ENCODE data around the gene TACC2. TPM values are rescaled to one million over a fixed set of nuclear protein-coding genes. Genes with fewer than 3 reads are reported as not detected.

TACC2 gene
- total RNA-seq, 1 donor from 2014 or later: 32.2 TPM

DNA sequence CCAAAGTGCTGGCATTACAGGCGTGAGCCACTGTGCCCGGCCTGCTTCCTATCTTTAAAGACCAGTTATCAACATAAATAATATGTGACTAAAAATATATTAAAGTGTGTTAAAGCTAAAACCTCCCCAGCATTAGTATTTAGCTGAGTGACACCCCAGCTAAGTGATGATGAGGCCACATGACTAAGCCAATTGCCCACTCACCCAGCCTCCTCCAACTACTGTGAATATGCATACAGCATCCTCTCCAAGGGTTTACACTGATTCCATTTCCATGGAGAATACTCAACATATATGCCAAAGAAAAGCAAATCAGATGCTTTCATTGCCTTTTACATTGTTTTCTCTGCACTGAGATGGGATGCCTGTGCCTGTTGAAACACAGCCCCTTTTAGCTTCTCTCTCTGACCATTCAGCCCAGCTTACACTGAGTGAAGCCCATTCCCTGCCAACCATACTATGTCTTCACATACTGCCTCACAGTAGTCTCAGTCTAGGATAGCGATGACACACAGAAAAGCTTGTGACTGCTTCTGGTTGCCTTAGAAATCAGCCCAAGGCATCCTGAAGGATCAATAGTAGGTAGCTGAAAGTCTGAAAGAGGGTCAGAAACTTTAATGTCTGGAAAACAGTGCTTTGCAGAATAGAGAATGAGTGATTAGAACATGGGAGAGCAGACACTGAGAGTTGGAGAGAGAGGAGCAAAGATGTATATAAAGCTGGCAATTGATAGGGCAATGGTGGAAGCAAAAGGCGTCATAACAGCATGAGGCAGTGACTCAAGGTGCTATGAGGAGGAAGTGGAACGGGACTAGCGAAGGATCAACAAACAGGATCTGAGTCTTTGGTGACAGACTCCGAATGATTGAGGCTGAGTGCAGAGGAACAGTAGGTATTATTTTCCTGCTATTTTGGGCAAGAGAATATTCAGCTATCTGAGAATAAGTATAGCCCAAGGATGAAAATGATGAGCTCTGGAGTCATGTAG is 41.3 kb upstream of the TACC2 start:
- peaks cover 22% of the 10 kb centered on the region for H3K4me1 Mint-ChIP-seq (ENCODE audit: unreplicated experiment)
- H3K36me3 Mint-ChIP-seq (ENCODE audit: low read depth, unreplicated experiment): no peaks in the 10 kb centered on the region
- H3K4me3 Mint-ChIP-seq (ENCODE audit: unreplicated experiment): no peak overlapping the region
- TF ChIP-seq, protein P1, sequence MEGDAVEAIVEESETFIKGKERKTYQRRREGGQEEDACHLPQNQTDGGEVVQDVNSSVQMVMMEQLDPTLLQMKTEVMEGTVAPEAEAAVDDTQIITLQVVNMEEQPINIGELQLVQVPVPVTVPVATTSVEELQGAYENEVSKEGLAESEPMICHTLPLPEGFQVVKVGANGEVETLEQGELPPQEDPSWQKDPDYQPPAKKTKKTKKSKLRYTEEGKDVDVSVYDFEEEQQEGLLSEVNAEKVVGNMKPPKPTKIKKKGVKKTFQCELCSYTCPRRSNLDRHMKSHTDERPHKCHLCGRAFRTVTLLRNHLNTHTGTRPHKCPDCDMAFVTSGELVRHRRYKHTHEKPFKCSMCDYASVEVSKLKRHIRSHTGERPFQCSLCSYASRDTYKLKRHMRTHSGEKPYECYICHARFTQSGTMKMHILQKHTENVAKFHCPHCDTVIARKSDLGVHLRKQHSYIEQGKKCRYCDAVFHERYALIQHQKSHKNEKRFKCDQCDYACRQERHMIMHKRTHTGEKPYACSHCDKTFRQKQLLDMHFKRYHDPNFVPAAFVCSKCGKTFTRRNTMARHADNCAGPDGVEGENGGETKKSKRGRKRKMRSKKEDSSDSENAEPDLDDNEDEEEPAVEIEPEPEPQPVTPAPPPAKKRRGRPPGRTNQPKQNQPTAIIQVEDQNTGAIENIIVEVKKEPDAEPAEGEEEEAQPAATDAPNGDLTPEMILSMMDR (IDR thresholded peaks at IDR 0.05; ENCODE audit: unreplicated experiment): no peak
- H3K27me3 Mint-ChIP-seq (ENCODE audit: unreplicated experiment): peaks cover 1% of the 10 kb centered on the region
- DNase-seq (ENCODE audit: low spot score): no peak
- no peak overlapping the region for H3K27ac Mint-ChIP-seq (ENCODE audit: unreplicated experiment)
- no peaks in the 10 kb centered on the region for H3K9me3 Mint-ChIP-seq (ENCODE audit: unreplicated experiment)

DNA sequence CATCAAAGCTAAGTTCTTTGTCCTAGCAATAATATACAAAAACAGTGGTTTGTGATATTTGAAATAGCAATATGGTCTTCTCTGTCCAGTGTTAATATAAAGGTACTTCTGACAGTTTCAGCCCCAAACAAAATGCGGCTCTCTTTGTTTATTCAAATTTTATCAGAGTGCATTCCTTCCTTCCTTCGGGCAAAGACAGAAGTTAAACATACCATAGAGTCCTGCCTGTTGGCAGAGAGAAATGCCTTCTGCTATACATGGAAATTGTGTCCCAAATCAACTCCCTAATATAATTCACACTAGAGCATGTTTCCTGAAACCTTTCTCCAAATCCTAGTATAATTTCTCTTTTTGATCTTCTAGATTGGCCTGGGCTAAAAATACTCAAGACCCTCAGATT is 39.9 kb upstream of the TACC2 start:
- no peak overlapping the region for H3K27ac Mint-ChIP-seq (ENCODE audit: unreplicated experiment)
- H3K4me1 Mint-ChIP-seq (ENCODE audit: unreplicated experiment): peaks cover 18% of the 10 kb centered on the region
- peaks cover 7% of the 10 kb centered on the region for H3K36me3 Mint-ChIP-seq (ENCODE audit: low read depth, unreplicated experiment)
- H3K27me3 Mint-ChIP-seq (ENCODE audit: unreplicated experiment): peaks cover 1% of the 10 kb centered on the region
- H3K9me3 Mint-ChIP-seq (ENCODE audit: unreplicated experiment): no peaks in the 10 kb centered on the region
- DNase-seq (ENCODE audit: low spot score): no peak
- TF ChIP-seq, protein P1 (IDR thresholded peaks at IDR 0.05; ENCODE audit: unreplicated experiment): no peak
- no peak overlapping the region for H3K4me3 Mint-ChIP-seq (ENCODE audit: unreplicated experiment)

DNA sequence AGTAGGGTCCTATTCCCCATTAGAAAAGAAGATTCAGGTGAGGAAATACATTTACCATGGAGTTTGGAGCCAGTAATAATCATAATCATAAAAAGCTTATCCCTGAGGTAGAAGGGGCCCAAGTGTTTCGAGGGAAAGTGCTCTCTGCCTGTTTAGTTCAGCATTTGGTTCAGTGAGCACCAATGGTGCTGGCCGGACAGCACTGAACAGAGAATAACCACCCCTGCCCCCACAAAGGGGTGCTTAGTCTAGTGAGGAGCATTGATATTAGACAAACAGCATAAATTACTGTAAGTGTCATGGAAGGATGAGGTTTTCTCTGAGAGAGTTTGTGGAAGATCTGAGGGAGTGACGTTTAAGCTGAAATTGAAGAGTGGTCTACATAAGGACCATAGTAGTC is 39.5 kb upstream of the TACC2 start:
- peaks cover 7% of the 10 kb centered on the region for H3K36me3 Mint-ChIP-seq (ENCODE audit: low read depth, unreplicated experiment)
- H3K27me3 Mint-ChIP-seq (ENCODE audit: unreplicated experiment): peaks cover 1% of the 10 kb centered on the region
- peaks cover 18% of the 10 kb centered on the region for H3K4me1 Mint-ChIP-seq (ENCODE audit: unreplicated experiment)
- TF ChIP-seq, protein P1 (IDR thresholded peaks at IDR 0.05; ENCODE audit: unreplicated experiment): no peak
- H3K4me3 Mint-ChIP-seq (ENCODE audit: unreplicated experiment): no peak overlapping the region
- no peak for DNase-seq (ENCODE audit: low spot score)
- H3K9me3 Mint-ChIP-seq (ENCODE audit: unreplicated experiment): no peaks in the 10 kb centered on the region
- no peak overlapping the region for H3K27ac Mint-ChIP-seq (ENCODE audit: unreplicated experiment)

DNA sequence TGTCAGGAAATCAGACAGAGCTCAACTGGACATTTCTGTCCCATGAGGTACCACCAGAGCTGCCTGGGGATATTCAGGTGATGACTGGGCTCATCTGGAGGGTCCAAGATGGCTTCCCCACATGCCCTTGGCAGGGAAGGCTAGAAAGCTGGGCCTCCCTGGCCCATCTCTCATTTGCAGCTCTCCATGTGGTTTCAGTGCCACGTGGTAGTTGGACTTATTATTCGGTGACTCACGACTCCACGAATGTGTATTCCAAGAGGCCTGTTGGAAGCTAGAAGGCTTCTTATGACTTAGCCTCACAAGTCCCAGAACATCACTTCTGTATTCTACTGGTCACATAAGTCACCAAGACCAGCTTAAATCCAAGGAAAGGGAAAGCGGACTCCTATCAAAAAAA is 36.7 kb upstream of the TACC2 start:
- H3K27ac Mint-ChIP-seq (ENCODE audit: unreplicated experiment): no peak overlapping the region
- no peaks in the 10 kb centered on the region for H3K9me3 Mint-ChIP-seq (ENCODE audit: unreplicated experiment)
- H3K4me3 Mint-ChIP-seq (ENCODE audit: unreplicated experiment): no peak overlapping the region
- peaks cover 18% of the 10 kb centered on the region for H3K4me1 Mint-ChIP-seq (ENCODE audit: unreplicated experiment)
- DNase-seq (ENCODE audit: low spot score): no peak
- TF ChIP-seq, protein P1 (IDR thresholded peaks at IDR 0.05; ENCODE audit: unreplicated experiment): no peak
- H3K27me3 Mint-ChIP-seq (ENCODE audit: unreplicated experiment): peaks cover 1% of the 10 kb centered on the region
- peaks cover 17% of the 10 kb centered on the region for H3K36me3 Mint-ChIP-seq (ENCODE audit: low read depth, unreplicated experiment)
